Spleen (tissue), 11 donors: ENCODE data around the gene VAC14. TPM values are rescaled to one million over a fixed set of nuclear protein-coding genes. Genes with fewer than 3 reads are reported as not detected.

ENCODE experiments used
- DNase-seq: peaks from one replicate; pipeline ENCODE4 v3.0.0-alpha.2; 2020
- H3K27ac ChIP-seq, 8 donors: fragments of 200-600 bp; sonication (generic) in 7 of 8; 1 replicate in 4 of 8; 2 replicates in 4 of 8; pipeline versions ENCODE4 v1.5.0 to v1.8.0; 2016 to 2021; ENCODE audit warnings: inconsistent platforms in 4 of 8, mild to moderate bottlenecking in 4 of 8, moderate library complexity in 1 of 8
- H3K27me3 ChIP-seq, 7 donors: fragments of 200-600 bp; sonication (generic) in 6 of 7; replicated peaks in 1 of 7; 1 replicate in 4 of 7; 2 replicates in 3 of 7; pipeline versions ENCODE4 v1.5.0 to v1.8.0; 2016 to 2021; ENCODE audit warnings: inconsistent platforms in 3 of 7, mild to moderate bottlenecking in 1 of 7
- H3K36me3 ChIP-seq, 6 donors: fragments of 200-600 bp; sonication (generic) in 5 of 6; 1 replicate in 4 of 6; 2 replicates in 2 of 6; pipeline versions ENCODE4 v1.5.0 to v1.8.0; 2016 to 2021; ENCODE audit warnings: inconsistent platforms in 2 of 6
- H3K4me1 ChIP-seq, 6 donors: fragments of 200-600 bp; sonication (generic) in 5 of 6; 1 replicate in 3 of 6; 2 replicates in 3 of 6; pipeline versions ENCODE4 v1.5.0 to v1.8.0; 2016 to 2021; ENCODE audit warnings: inconsistent platforms in 3 of 6
- H3K4me3 ChIP-seq, 8 donors: fragments of 200-600 bp; sonication (generic) in 7 of 8; 1 replicate in 4 of 8; 2 replicates in 4 of 8; pipeline versions ENCODE4 v1.5.0 to v1.8.0; 2016 to 2021; ENCODE audit warnings: inconsistent platforms in 4 of 8, mild to moderate bottlenecking in 4 of 8, moderate library complexity in 2 of 8
- H3K9me3 ChIP-seq, 8 donors: fragments of 200-600 bp; sonication (generic) in 7 of 8; 1 replicate in 4 of 8; 2 replicates in 4 of 8; pipeline versions ENCODE4 v1.5.0 to v1.8.0; 2016 to 2021; ENCODE audit warnings: inconsistent platforms in 4 of 8
- CTCF ChIP-seq, 11 experiments: fragments of 200-600 bp in 7 of 11; fragments of 450-650 bp in 4 of 11; sonication (generic) in 4 of 11; IDR thresholded peaks in 8 of 11; conservative IDR thresholded peaks in 3 of 11; 1 replicate in 7 of 11; 2 replicates in 4 of 11; pipeline versions ENCODE4 v1.4.0 to v1.8.0; 2016 to 2021; ENCODE audit warnings: antibody characterized with exemption in 11 of 11, inconsistent platforms in 4 of 11, mild to moderate bottlenecking in 1 of 11
- POLR2A ChIP-seq, 3 donors: fragments of 450-650 bp; IDR thresholded peaks; one replicate each; pipeline ENCODE4 v1.5.1; 2017; ENCODE audit warnings: antibody characterized with exemption in 3 of 3, mild to moderate bottlenecking in 1 of 3
- POLR2AphosphoS5 ChIP-seq, 3 donors: sonication (generic); formaldehyde crosslinking; IDR thresholded peaks; one replicate each; pipeline ENCODE4 v1.5.1; 2017; ENCODE audit warnings: antibody characterized with exemption in 3 of 3
- WGBS, 5 donors: extraction: QIAGEN DNeasy Blood & Tissue Kit in 3 of 5; methylation state at CpG; one replicate each; pipeline versions ENCODE4 v1.1.5 to v1.1.7; 2013 to 2018; 5-methylcytosine and 5-hydroxymethylcytosine counted together
- intact Hi-C: fragments of 100-400 bp; cut with DNase I; formaldehyde crosslinking; loops from one replicate; pipeline ENCODE4 v1.15.0; 2023; ENCODE audit warnings: low total_unique reads
- polyA plus RNA-seq, 3 donors: library from polyadenylated mRNA; stranded (reverse); fragments of 200-250 nt; gene quantifications; one replicate each; pipeline ENCODE4 v1.2.1, GENCODE V29; 2013
- total RNA-seq, 7 donors: library from RNA; depleted of rRNA in 3 of 7; stranded (reverse); fragments of >200 nt in 3 of 7; fragmentation: NEBNext Ultra II Directional in 4 of 7; extraction: Animal tissue kit (Norgen Biotek cat#: 25700) in 4 of 7; gene quantifications; one replicate each; pipeline versions ENCODE4 v1.1.0 to v1.2.1, GENCODE V29; 2016 to 2021
- donor health status: healthy with polysubstance abuse.
- donor health status: DM: no; HTN: no; CAD: no; lungs with moderate emphysema.
- donor health status: DM: no; HTN: no; CAD: no.
- donor health status: Bipolar disorder and iron deficiency.
- donor health status: healthy.
- donor health status: DM: no; HTN: no; CAD: no.
- donor health status: DM: yes; HTN: yes; CAD: no.

Gene VAC14
- total and polyA plus RNA-seq, 10 donors = 29.1 to 70.0 (median 48.1) TPM

- Histone ChIP-seq H3K4me3 (no peak overlapping the region), H3K9me3 (peaks cover 0 to 8% (median 0%) of the 10 kb centered on the region in 8 donors), H3K27ac (peak overlapping the region in 4 of 8 donors; percentile 56 to 86 (median 80)), H3K36me3 (peaks cover 0 to 73% (median 22%) of the 10 kb centered on the region in 6 donors), H3K4me1 (peaks cover 31 to 87% (median 59%) of the 10 kb centered on the region in 6 donors), H3K27me3 (no peaks in the 10 kb centered on the region)
- intact Hi-C loops = no loop called here
- no peak for TF ChIP-seq POLR2AphosphoS5 (IDR thresholded peaks at IDR 0.05)
- no peak for TF ChIP-seq POLR2A (IDR thresholded peaks at IDR 0.05)
- no peak for TF ChIP-seq CTCF (IDR thresholded peaks at IDR 0.05 in 8 of 11, conservative IDR thresholded peaks at IDR 0.05 in 3 of 11)
- 89 to 95% (median 91%) methylated on average over 14 to 15 of the region's 15 CpGs for WGBS, 5 donors
- no peak for DNase-seq
Observed at GRCh38 chr16:70747703-70748631, 53.0 kb downstream of the VAC14 start.

DNA sequence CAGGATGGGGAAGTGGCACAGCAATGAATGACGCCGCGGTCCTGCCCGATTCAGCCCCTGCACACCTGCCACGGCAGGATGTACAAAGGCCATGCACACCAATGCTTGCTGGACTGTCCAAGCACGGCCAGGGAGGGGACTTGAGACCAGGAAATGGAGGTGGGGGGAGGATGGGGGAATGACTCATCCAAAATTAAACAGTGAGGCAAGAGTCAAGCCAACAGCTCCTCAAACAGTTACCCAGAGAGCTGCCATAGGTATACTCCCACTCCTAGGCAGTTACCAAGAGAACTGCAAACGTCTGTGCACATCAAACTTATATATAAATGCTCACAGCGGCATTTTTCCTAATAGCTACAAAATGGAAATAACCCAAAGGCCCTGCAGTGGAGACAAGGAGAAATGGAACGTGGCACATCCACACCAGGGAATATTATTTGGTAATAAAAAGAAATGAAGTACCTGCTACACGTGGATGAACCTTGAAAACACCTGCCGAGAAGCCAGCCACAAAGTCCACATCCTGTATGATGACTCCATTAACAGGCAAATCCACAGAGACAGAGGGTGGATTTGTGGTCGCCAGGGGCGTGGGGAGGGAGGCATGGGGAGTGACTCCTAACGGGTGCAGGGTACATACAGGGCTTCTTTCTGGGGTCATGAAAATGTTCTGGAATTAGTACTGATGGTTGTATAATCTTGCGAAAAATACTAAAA is 54.1 kb downstream of the VAC14 start:
- peaks cover 28 to 86% (median 54%) of the 10 kb centered on the region in 6 donors for H3K4me1 ChIP-seq
- intact Hi-C loops = no loop called here
- TF ChIP-seq POLR2AphosphoS5 (IDR thresholded peaks at IDR 0.05) (peak in 2 of 3 donors; percentile 38 to 47), POLR2A (IDR thresholded peaks at IDR 0.05) (no peak)
- peaks cover 0 to 10% (median 0%) of the 10 kb centered on the region in 8 donors for H3K9me3 ChIP-seq
- WGBS, 5 donors = 38 to 44% (median 43%) methylated on average over 15 of the region's 15 CpGs
- no peak overlapping the region for H3K4me3 ChIP-seq
- H3K27ac ChIP-seq = peak overlapping the region; percentile 1 to 86 (median 78)
- no peak for DNase-seq
- no peaks in the 10 kb centered on the region for H3K27me3 ChIP-seq
- peaks cover 0 to 76% (median 29%) of the 10 kb centered on the region in 6 donors for H3K36me3 ChIP-seq

- Histone ChIP-seq H3K27me3 (no peaks in the 10 kb centered on the region), H3K4me1 (peaks cover 28 to 86% (median 54%) of the 10 kb centered on the region in 6 donors), H3K4me3 (no peak overlapping the region), H3K9me3 (peaks cover 0 to 10% (median 0%) of the 10 kb centered on the region in 8 donors), H3K36me3 (peaks cover 0 to 77% (median 34%) of the 10 kb centered on the region in 6 donors), H3K27ac (peak overlapping the region; percentile 1 to 86 (median 78))
- intact Hi-C loops = no loop called here
- WGBS, 5 donors = 51 to 74% (median 57%) methylated on average over 10 to 12 of the region's 12 CpGs
- DNase-seq = no peak
- TF ChIP-seq POLR2AphosphoS5 (IDR thresholded peaks at IDR 0.05) = no peak
- no peak for TF ChIP-seq CTCF (IDR thresholded peaks at IDR 0.05 in 8 of 11, conservative IDR thresholded peaks at IDR 0.05 in 3 of 11)
- TF ChIP-seq POLR2A (IDR thresholded peaks at IDR 0.05) = no peak
Observed at GRCh38 chr16:70746040-70746707, 54.8 kb downstream of the VAC14 start.

DNA sequence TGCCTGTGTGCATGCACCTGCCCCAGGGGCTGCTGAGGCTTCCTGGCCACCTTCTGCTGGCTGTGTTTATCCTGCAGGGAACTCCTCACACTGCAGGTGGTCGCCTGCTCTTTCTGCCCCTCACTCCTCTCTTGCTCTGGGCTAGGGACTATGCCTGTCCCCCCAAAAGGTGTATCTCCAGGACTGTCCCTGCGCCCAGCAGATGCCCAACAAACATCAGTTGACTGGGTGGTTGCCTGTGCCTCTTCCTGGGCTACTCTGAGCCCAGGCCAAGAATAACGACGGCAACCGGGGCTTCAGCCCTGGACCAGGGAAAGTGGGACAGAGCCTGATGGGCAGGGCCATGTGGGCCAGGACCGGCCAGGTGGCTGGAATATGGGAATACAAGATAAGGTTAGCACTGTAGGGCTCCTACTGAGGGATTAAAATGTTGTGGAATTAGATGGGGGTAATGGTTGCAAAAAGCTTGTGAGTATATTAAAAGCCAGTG is 55.4 kb downstream of the VAC14 start:
- Histone ChIP-seq H3K4me1 (peaks cover 31 to 86% (median 57%) of the 10 kb centered on the region in 6 donors), H3K36me3 (peaks cover 0 to 77% (median 40%) of the 10 kb centered on the region in 6 donors), H3K27ac (peak overlapping the region in 7 of 8 donors; percentile 1 to 86 (median 79)), H3K27me3 (no peaks in the 10 kb centered on the region), H3K9me3 (peaks cover 0 to 10% (median 0%) of the 10 kb centered on the region in 8 donors), H3K4me3 (no peak overlapping the region)
- DNase-seq = no peak
- 88 to 95% (median 93%) methylated on average over 6 of the region's 6 CpGs for WGBS, 5 donors
- intact Hi-C loops = no loop called here
- TF ChIP-seq POLR2AphosphoS5 (IDR thresholded peaks at IDR 0.05) (no peak), POLR2A (IDR thresholded peaks at IDR 0.05) (no peak), CTCF (IDR thresholded peaks at IDR 0.05 in 8 of 11, conservative IDR thresholded peaks at IDR 0.05 in 3 of 11) (no peak)
